Thoracic aorta (tissue), 2 donors: Measurements from ENCODE around the gene KLC1. TPM values are rescaled to one million over a fixed set of nuclear protein-coding genes. Genes with fewer than 3 reads are reported as not detected.
A peak's percentile ranks its signal among the peaks of the same experiment; 100 is the strongest.

Experiments
- ATAC-seq: fragments of 150-250 bp; one replicate; pipeline ENCODE4 v1.8.0; 2017; ENCODE audit warnings: low read depth; ENCODE audit not compliant: insufficient number of reproducible peaks, low FRiP score
- DNase-seq: peaks from one replicate; pipeline ENCODE4 v3.0.0-alpha.2; 2020; ENCODE audit warnings: low spot score
- H3K27ac ChIP-seq, 2 donors: fragments of 200-600 bp; sonication (generic); 1 replicate in 1 of 2; 2 replicates in 1 of 2; pipeline ENCODE4 v1.5.1; 2016; ENCODE audit warnings: mild to moderate bottlenecking in 2 of 2, moderate library complexity in 2 of 2
- H3K27me3 ChIP-seq: fragments of 200-600 bp; sonication (generic); replicated peaks from 2 replicates; pipeline ENCODE4 v1.6.0; 2016; ENCODE audit warnings: mild to moderate bottlenecking; ENCODE audit not compliant: insufficient read depth
- H3K36me3 ChIP-seq: fragments of 200-600 bp; sonication (generic); one replicate; pipeline ENCODE4 v1.5.1; 2016
- H3K4me1 ChIP-seq, 2 donors: fragments of 200-600 bp; sonication (generic); 1 replicate in 1 of 2; 2 replicates in 1 of 2; pipeline versions ENCODE4 v1.5.1 to v1.6.0; 2016; ENCODE audit warnings: low read depth in 2 of 2, mild to moderate bottlenecking in 1 of 2; ENCODE audit not compliant: control insufficient read depth in 1 of 2
- H3K4me3 ChIP-seq: fragments of 200-600 bp; sonication (generic); 2 replicates; pipeline ENCODE4 v1.5.1; 2016; ENCODE audit warnings: mild to moderate bottlenecking
- H3K9me3 ChIP-seq: fragments of 200-600 bp; sonication (generic); 2 replicates; pipeline ENCODE4 v1.5.1; 2016
- CTCF ChIP-seq: fragments of 200-600 bp; sonication (generic); IDR thresholded peaks from one replicate; pipeline ENCODE4 v1.5.1; 2019; ENCODE audit warnings: antibody characterized with exemption
- total RNA-seq, 2 donors: library from RNA; depleted of rRNA; stranded (reverse); fragments of >200 nt; gene quantifications; one replicate each; pipeline versions ENCODE4 v1.1.0 to v1.2.3, GENCODE V29; 2016

KLC1 gene
- total RNA-seq, 2 donors from 2014 or later: 545 to 588 TPM

- H3K27me3 ChIP-seq: no peaks in the 10 kb centered on the region
- no peak overlapping the region for H3K27ac ChIP-seq
- no peak for ATAC-seq
- no peak for TF ChIP-seq CTCF
- peaks cover 49% of the 10 kb centered on the region for H3K36me3 ChIP-seq
- H3K4me1 ChIP-seq: peaks cover 18 to 39% of the 10 kb centered on the region in 2 donors
- no peak for DNase-seq
- H3K4me3 ChIP-seq: no peak overlapping the region
- no peaks in the 10 kb centered on the region for H3K9me3 ChIP-seq
These were observed 99.7 kb downstream of the KLC1 start for GRCh38 chr14:103728721-103729120.

GRCh38 chr14:103729496-103730448 is 100.8 kb downstream of the KLC1 start:
- Histone ChIP-seq H3K9me3 (no peaks in the 10 kb centered on the region), H3K36me3 (peaks cover 50% of the 10 kb centered on the region), H3K27me3 (no peaks in the 10 kb centered on the region), H3K4me3 (no peak overlapping the region), H3K27ac (peak overlapping the region in 1 of 2 donors; percentile 4), H3K4me1 (peaks cover 9 to 35% of the 10 kb centered on the region in 2 donors)
- no peak for TF ChIP-seq CTCF
- DNase-seq (no peak), ATAC-seq (no peak)

GRCh38 chr14:103730490-103731035 is 101.6 kb downstream of the KLC1 start:
- no peak for ATAC-seq
- H3K36me3 ChIP-seq: peaks cover 50% of the 10 kb centered on the region

GRCh38 chr14:103731481-103731880 is 102.5 kb downstream of the KLC1 start:
- TF ChIP-seq CTCF: no peak
- H3K36me3 ChIP-seq: peaks cover 50% of the 10 kb centered on the region

More at GRCh38 chr14:103730490-103731035, 101.6 kb downstream of the KLC1 start:
- no peak overlapping the region for H3K4me3 ChIP-seq
- no peaks in the 10 kb centered on the region for H3K9me3 ChIP-seq
- H3K27me3 ChIP-seq: no peaks in the 10 kb centered on the region
- no peak for TF ChIP-seq CTCF
- no peak for DNase-seq
- peak overlapping the region in 1 of 2 donors; percentile 4 for H3K27ac ChIP-seq
- H3K4me1 ChIP-seq: peaks cover 3 to 35% of the 10 kb centered on the region in 2 donors

More at GRCh38 chr14:103731481-103731880, 102.5 kb downstream of the KLC1 start:
- Histone ChIP-seq H3K4me1 (peaks cover 11 to 35% of the 10 kb centered on the region in 2 donors), H3K9me3 (no peaks in the 10 kb centered on the region), H3K4me3 (no peak overlapping the region), H3K27ac (no peak overlapping the region), H3K27me3 (no peaks in the 10 kb centered on the region)
- ATAC-seq (no peak), DNase-seq (no peak)
